HG03039 (cell line): Measurements from ENCODE around the gene ING3.

Experiments used
- ATAC-seq: cut with Tn5 transposase; IDR thresholded peaks from one replicate; pipeline ENCODE4 v1.9.1; 2021; ENCODE audit warnings: mild to moderate bottlenecking, moderate library complexity; ENCODE audit not compliant: unreplicated experiment

ING3 gene

GRCh38 chr7:121020989-121021969 lies 70.7 kb downstream of the ING3 start:
- ATAC-seq = no peak

GRCh38 chr7:121023194-121023593 lies 72.6 kb downstream of the ING3 start:
- no peak for ATAC-seq

GRCh38 chr7:121023683-121024511 lies 73.3 kb downstream of the ING3 start:
- no peak for ATAC-seq

- no peak for ATAC-seq
Observed at GRCh38 chr7:121024611-121025010, 74.0 kb downstream of the ING3 start.

GRCh38 chr7:121026159-121026558 lies 75.6 kb downstream of the ING3 start:
- ATAC-seq = no peak

GRCh38 chr7:121026577-121027111 lies 76.1 kb downstream of the ING3 start:
- ATAC-seq = no peak
